ENCODE results near the gene TRAPPC10. TPM values are rescaled to one million over a fixed set of nuclear protein-coding genes. Genes with fewer than 3 reads are reported as not detected.

Gene TRAPPC10
- total RNA-seq, 1 experiment from 2014 or later, result 39.3 TPM

GRCh38 chr21:43979654-43980053, 32.5 kb upstream of the TRAPPC10 start:
- BruUV-seq (replicated peaks), result no TSS peak
- H3K27ac Mint-ChIP-seq (ENCODE audit: low read depth, unreplicated experiment), result no peak overlapping the region

DNA sequence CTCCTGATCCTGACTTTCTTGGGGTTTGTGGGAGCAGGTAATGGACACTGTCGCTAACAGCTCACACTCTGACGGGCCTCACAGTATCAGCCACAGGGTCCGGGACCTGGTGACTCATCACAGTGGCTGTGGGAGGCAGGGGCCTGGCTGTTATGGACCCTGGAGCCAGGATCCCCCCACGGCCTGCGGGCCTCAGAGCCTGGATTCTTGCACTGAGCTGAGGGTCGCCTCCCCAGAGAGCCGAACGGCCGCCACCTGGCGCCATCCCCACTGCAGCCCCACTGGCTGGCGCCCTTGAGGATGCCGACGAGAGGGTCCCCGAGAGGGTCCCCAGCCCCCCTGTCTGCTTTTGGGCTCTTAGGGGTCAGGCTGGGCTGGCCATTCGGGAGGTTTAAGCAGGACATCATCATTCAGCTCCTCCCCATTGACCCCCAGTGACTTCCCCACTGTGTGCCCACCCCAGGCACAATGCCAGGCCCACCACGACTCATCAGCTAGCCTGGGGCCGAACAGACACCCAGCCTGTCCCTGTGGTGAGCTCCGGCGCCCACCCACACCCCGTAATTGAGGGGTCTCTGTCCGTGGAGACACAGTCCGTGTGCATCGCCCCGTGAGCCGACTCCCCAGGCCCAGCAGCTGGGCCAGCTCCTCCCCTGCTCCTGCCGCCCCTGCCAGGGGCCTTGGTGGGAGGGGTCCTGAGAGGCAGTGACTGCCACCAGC, 30.8 kb upstream of the TRAPPC10 start:
- POLR2A ChIA-PET, result interaction anchor here (0.7 kb wide), 1 partner anchor 331 kb away, joined by 3 read pairs; no protein-coding TSS in a partner anchor
- no peaks in the 10 kb centered on the region for H3K27me3 Mint-ChIP-seq (ENCODE audit: insufficient read depth, unreplicated experiment)
- H3K9me3 Mint-ChIP-seq (ENCODE audit: unreplicated experiment), result no peaks in the 10 kb centered on the region
- CTCF ChIA-PET, result interaction anchor here (0.6 to 0.7 kb wide), 3 partner anchors 173 to 1671 kb away, joined by 3 to 4 read pairs (median 3); no protein-coding TSS in a partner anchor
- TF ChIP-seq CTCF (IDR thresholded peaks at IDR 0.05; ENCODE audit: unreplicated experiment), result no peak
- BruUV-seq (replicated peaks), result no TSS peak
- H3K4me3 Mint-ChIP-seq (ENCODE audit: unreplicated experiment), result no peak overlapping the region
- no peak for DNase-seq (ENCODE audit: unreplicated experiment)
- intact Hi-C loops (cut with micrococcal nuclease), result no loop called here
- H3K36me3 Mint-ChIP-seq (ENCODE audit: insufficient read depth, unreplicated experiment), result peaks cover 39% of the 10 kb centered on the region
- no peaks in the 10 kb centered on the region for H3K4me1 Mint-ChIP-seq (ENCODE audit: insufficient read depth, unreplicated experiment)
- no peak overlapping the region for H3K27ac Mint-ChIP-seq (ENCODE audit: low read depth, unreplicated experiment)

More at GRCh38 chr21:43979654-43980053, 32.5 kb upstream of the TRAPPC10 start:
- POLR2A ChIA-PET, result no interaction called here
- DNase-seq (ENCODE audit: unreplicated experiment), result no peak
- H3K9me3 Mint-ChIP-seq (ENCODE audit: unreplicated experiment), result no peaks in the 10 kb centered on the region
- peaks cover 44% of the 10 kb centered on the region for H3K36me3 Mint-ChIP-seq (ENCODE audit: insufficient read depth, unreplicated experiment)
- intact Hi-C loops (cut with micrococcal nuclease), result no loop called here
- H3K27me3 Mint-ChIP-seq (ENCODE audit: insufficient read depth, unreplicated experiment), result no peaks in the 10 kb centered on the region
- H3K4me3 Mint-ChIP-seq (ENCODE audit: unreplicated experiment), result no peak overlapping the region
- CTCF ChIA-PET, result interaction anchor here (0.9 kb wide), 1 partner anchor 12 kb away, joined by 3 read pairs; no protein-coding TSS in a partner anchor
- no peak for TF ChIP-seq CTCF (IDR thresholded peaks at IDR 0.05; ENCODE audit: unreplicated experiment)
- no peaks in the 10 kb centered on the region for H3K4me1 Mint-ChIP-seq (ENCODE audit: insufficient read depth, unreplicated experiment)

DNA sequence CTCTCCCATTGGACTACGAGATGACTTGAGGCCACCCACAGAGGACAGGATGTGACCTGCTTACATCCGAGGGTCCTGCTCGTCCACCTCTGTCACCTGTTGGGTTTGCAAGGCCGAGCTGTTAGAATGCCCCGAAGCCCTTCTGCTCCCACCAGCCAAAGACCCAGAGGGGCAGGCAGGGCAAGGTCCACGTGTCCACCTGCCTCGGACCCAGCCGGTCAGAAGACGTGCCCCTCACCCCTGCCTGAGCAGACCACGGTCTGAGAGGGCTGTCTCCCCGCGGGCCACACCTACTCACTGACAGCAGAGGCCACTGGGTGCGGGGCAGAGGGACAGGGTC, 30.3 kb upstream of the TRAPPC10 start:
- intact Hi-C loops (cut with micrococcal nuclease), result no loop called here
- DNase-seq (ENCODE audit: unreplicated experiment), result no peak
- Mint-ChIP-seq H3K4me3 (ENCODE audit: unreplicated experiment) (no peak overlapping the region), H3K4me1 (ENCODE audit: insufficient read depth, unreplicated experiment) (no peaks in the 10 kb centered on the region), H3K27me3 (ENCODE audit: insufficient read depth, unreplicated experiment) (no peaks in the 10 kb centered on the region), H3K27ac (ENCODE audit: low read depth, unreplicated experiment) (no peak overlapping the region), H3K36me3 (ENCODE audit: insufficient read depth, unreplicated experiment) (peaks cover 39% of the 10 kb centered on the region), H3K9me3 (ENCODE audit: unreplicated experiment) (no peaks in the 10 kb centered on the region)
- no peak for TF ChIP-seq CTCF (IDR thresholded peaks at IDR 0.05; ENCODE audit: unreplicated experiment)
- ChIA-PET POLR2A (interaction anchor here (0.7 kb wide), 1 partner anchor 330 kb away, joined by 3 read pairs; no protein-coding TSS in a partner anchor), CTCF (interaction anchor here (0.6 to 0.7 kb wide), 3 partner anchors 173 to 1672 kb away, joined by 3 to 4 read pairs (median 3); no protein-coding TSS in a partner anchor)
- BruUV-seq (replicated peaks), result no TSS peak

DNA sequence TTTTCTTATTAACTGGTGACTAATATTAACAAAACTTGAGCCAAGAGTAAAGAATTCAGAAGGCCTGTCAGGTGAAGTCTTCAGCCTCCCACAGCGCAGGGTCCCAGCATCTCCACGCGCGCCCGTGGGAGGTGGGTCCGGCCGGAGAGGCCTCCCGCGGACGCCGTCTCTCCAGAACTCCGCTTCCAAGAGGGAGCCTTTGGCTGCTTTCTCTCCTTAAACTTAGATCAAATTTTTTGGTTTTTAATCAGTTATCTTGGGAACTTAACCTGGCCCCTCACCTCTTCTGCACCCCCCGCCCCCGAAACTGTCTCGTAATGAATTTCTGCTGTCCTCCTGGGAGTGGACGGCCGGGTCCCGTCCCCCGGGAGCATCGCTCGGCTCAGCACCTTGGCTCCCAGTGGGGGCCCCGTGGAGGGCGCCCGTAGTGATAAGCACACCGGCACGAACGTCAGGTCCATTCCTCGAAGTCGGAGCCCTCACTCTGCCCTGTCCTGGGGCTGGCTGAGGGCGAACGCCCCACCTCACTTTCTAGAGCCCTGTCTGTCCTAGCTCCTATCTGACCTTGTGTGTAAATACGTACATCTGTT, 29.5 kb upstream of the TRAPPC10 start:
- Mint-ChIP-seq H3K27me3 (ENCODE audit: insufficient read depth, unreplicated experiment) (no peaks in the 10 kb centered on the region), H3K9me3 (ENCODE audit: unreplicated experiment) (no peaks in the 10 kb centered on the region), H3K4me3 (ENCODE audit: unreplicated experiment) (no peak overlapping the region), H3K4me1 (ENCODE audit: insufficient read depth, unreplicated experiment) (no peaks in the 10 kb centered on the region), H3K36me3 (ENCODE audit: insufficient read depth, unreplicated experiment) (peaks cover 32% of the 10 kb centered on the region), H3K27ac (ENCODE audit: low read depth, unreplicated experiment) (no peak overlapping the region)
- no TSS peak for BruUV-seq (replicated peaks)
- TF ChIP-seq CTCF (IDR thresholded peaks at IDR 0.05; ENCODE audit: unreplicated experiment), result no peak
- ChIA-PET CTCF (interaction anchor here (0.6 kb wide), 1 partner anchor 120 kb away, joined by 3 read pairs; no protein-coding TSS in a partner anchor), POLR2A (no interaction called here)
- intact Hi-C loops (cut with micrococcal nuclease), result no loop called here
- no peak for DNase-seq (ENCODE audit: unreplicated experiment)

Measured in MCF 10A (cell line).